A549 (cell line): ENCODE measurements around the gene MB21D2.

ENCODE experiments used
- CTCF ChIP-seq: fragments of >200 bp; sonication (Bioruptor Twin); formaldehyde crosslinking; IDR thresholded peaks from 3 replicates; pipeline ENCODE4 v1.5.1; 2016
- EHF ChIP-seq: fragments of 250-450 bp; sonication (Bioruptor Pico); IDR thresholded peaks from 2 replicates; pipeline ENCODE4 v1.5.0; 2020; ENCODE audit warnings: mild to moderate bottlenecking
- EP300 ChIP-seq, 2 experiments: fragments of >200 bp; sonication (Bioruptor Twin); formaldehyde crosslinking; IDR thresholded peaks; 2 replicates in 1 of 2; 3 replicates in 1 of 2; pipeline ENCODE4 v1.6.1; 2016 to 2017
- FOXS1 ChIP-seq: fragments of 250-450 bp; sonication (Bioruptor Pico); IDR thresholded peaks from 2 replicates; pipeline ENCODE4 v1.5.0; 2020; ENCODE audit warnings: mild to moderate bottlenecking, moderate library complexity
- JUN ChIP-seq, 2 experiments: fragments of >200 bp; sonication (Bioruptor Twin); formaldehyde crosslinking; IDR thresholded peaks; 2 replicates in 1 of 2; 3 replicates in 1 of 2; pipeline ENCODE4 v1.6.1; 2016 to 2017
- KDM1A ChIP-seq: fragments of 200-600 bp; sonication (generic); IDR thresholded peaks from 2 replicates; pipeline ENCODE4 v1.6.1; 2016; ENCODE audit warnings: low read depth, mild to moderate bottlenecking
- MAFK ChIP-seq: fragments of 450-650 bp; IDR thresholded peaks from 2 replicates; pipeline ENCODE4 v1.6.1; 2014; ENCODE audit not compliant: partially characterized antibody
- NR3C1 ChIP-seq: fragments of >200 bp; sonication (Bioruptor Twin); formaldehyde crosslinking; IDR thresholded peaks from 3 replicates; pipeline ENCODE4 v1.6.1; 2017
- POLR2A ChIP-seq: IDR thresholded peaks from 2 replicates; pipeline ENCODE4 v1.6.1; 2012; ENCODE audit warnings: mild to moderate bottlenecking, low read length
- RCOR1 ChIP-seq: fragments of 150-350 bp; IDR thresholded peaks from 2 replicates; pipeline ENCODE4 v1.6.1; 2014; ENCODE audit warnings: antibody characterized with exemption, low read length, low read depth
- ZSCAN20 ChIP-seq: fragments of 250-450 bp; sonication (Bioruptor Pico); IDR thresholded peaks from 2 replicates; pipeline ENCODE4 v1.8.0; 2022; ENCODE audit warnings: mild to moderate bottlenecking, moderate library complexity

- no peak for TF ChIP-seq EP300 (IDR thresholded peaks at IDR 0.05)
- peak; percentile 52 for TF ChIP-seq CTCF
- TF ChIP-seq KDM1A: no peak
- TF ChIP-seq FOXS1 (CRISPR knock-in tag): no peak
- TF ChIP-seq POLR2A: no peak
- TF ChIP-seq EHF (CRISPR knock-in tag): no peak
- TF ChIP-seq NR3C1: no peak
- no peak for TF ChIP-seq RCOR1
- TF ChIP-seq JUN (IDR thresholded peaks at IDR 0.05): no peak
- no peak for TF ChIP-seq MAFK
- TF ChIP-seq ZSCAN20 (CRISPR knock-in tag): no peak
Observed at GRCh38 chr3:192802957-192803899, 114.4 kb downstream of the MB21D2 start.
